ENCODE results near the gene BLVRA. TPM values are rescaled to one million over a fixed set of nuclear protein-coding genes. Genes with fewer than 3 reads are reported as not detected.
"Not testable (repeated sequence)": the region's sequence is repeated elsewhere in the genome, so short reads cannot be mapped to it uniquely, and the experiment has no call there.

The BLVRA gene
- total and polyA plus RNA-seq, 2 donors (not counting 1 experiment from before 2014, with no cell fraction given): 5.4 to 6.9 TPM

DNA sequence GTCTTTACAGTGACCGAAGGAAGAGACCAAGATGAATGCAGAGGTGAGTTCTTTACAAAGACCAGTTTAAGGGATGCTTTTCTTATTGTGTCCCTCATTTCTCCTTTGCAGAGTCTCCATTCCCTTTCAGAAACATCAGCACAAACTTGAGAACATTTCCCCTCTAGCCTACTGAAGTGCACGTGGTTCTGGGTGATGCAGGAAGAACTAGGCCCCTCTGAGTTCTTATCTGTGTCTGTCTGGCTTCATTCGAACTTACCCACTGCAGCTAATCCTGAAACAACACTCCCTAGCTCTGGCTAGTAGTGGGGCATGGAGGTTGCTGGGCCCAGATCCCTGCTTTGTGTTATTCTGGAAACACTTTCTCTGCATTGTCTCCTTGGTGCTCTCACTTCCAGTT lies 12.6 kb downstream of the BLVRA start:
- Histone ChIP-seq H3K27me3 (replicated peaks in 1 of 4; ENCODE audit: control extremely low read depth in 1 of 4, control insufficient read depth in 3 of 4, insufficient read depth in 4 of 4, low read length in 3 of 4) (no peaks in the 10 kb centered on the region), H3K4me1 (ENCODE audit: control insufficient read depth in 2 of 2, insufficient read depth in 2 of 2, low read length in 2 of 2) (no peaks in the 10 kb centered on the region), H3K79me2 (ENCODE audit: control insufficient read depth, insufficient read depth, low read length) (no peaks in the 10 kb centered on the region), H3K9ac (ENCODE audit: low read length) (no peak overlapping the region), H3K36me3 (replicated peaks in 1 of 2; ENCODE audit: control extremely low read depth in 1 of 2, control insufficient read depth in 1 of 2, extremely low read depth in 1 of 2, insufficient read depth in 2 of 2, low read length in 1 of 2) (no peaks in the 10 kb centered on the region), H3K4me2 (replicated peaks; ENCODE audit: low read depth, low read length, poor library complexity, severe bottlenecking) (no peak overlapping the region), H3K27ac (ENCODE audit: low read length in 2 of 2) (no peak overlapping the region), H3K9me3 (ENCODE audit: control extremely low read depth in 1 of 3, control insufficient read depth in 2 of 3, insufficient read depth in 1 of 3, low read length in 2 of 3) (no peaks in the 10 kb centered on the region), H4K20me1 (ENCODE audit: control insufficient read depth, insufficient read depth, low read length, poor library complexity, severe bottlenecking) (no peaks in the 10 kb centered on the region), H2AFZ (ENCODE audit: insufficient read depth, low read depth, low read length, poor library complexity, severe bottlenecking) (no peak overlapping the region), H3K4me3 (ENCODE audit: control extremely low read depth in 1 of 5, extremely low read depth in 1 of 5, insufficient read depth in 1 of 5, low read depth in 2 of 5, low read length in 4 of 5) (no peak overlapping the region)
- no peak for ATAC-seq (ENCODE audit: low read depth)
- Mint-ChIP-seq H3K4me3 (no peak overlapping the region), H3K27me3 (no peaks in the 10 kb centered on the region), H3K9me3 (ENCODE audit: insufficient read depth) (no peaks in the 10 kb centered on the region), H3K4me1 (no peaks in the 10 kb centered on the region), H3K27ac (no peak overlapping the region)
- POLR2A ChIA-PET: no interaction called here
- intact Hi-C loops (cut with micrococcal nuclease): no loop called here
- no peak for DNase-seq
- CTCF ChIA-PET: interaction anchor here (0.7 kb wide), 1 partner anchor 892 kb away, joined by 4 read pairs; no protein-coding TSS in a partner anchor
- 40% methylated on average over 1 of the region's 3 CpGs for WGBS (ENCODE audit: insufficient coverage)
- TF ChIP-seq EZH2 (IDR thresholded peaks at IDR 0.05; ENCODE audit: borderline replicate concordance, insufficient read depth, low read depth, low read length, poor library complexity, severe bottlenecking): no peak
- TF ChIP-seq, protein P1, sequence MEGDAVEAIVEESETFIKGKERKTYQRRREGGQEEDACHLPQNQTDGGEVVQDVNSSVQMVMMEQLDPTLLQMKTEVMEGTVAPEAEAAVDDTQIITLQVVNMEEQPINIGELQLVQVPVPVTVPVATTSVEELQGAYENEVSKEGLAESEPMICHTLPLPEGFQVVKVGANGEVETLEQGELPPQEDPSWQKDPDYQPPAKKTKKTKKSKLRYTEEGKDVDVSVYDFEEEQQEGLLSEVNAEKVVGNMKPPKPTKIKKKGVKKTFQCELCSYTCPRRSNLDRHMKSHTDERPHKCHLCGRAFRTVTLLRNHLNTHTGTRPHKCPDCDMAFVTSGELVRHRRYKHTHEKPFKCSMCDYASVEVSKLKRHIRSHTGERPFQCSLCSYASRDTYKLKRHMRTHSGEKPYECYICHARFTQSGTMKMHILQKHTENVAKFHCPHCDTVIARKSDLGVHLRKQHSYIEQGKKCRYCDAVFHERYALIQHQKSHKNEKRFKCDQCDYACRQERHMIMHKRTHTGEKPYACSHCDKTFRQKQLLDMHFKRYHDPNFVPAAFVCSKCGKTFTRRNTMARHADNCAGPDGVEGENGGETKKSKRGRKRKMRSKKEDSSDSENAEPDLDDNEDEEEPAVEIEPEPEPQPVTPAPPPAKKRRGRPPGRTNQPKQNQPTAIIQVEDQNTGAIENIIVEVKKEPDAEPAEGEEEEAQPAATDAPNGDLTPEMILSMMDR (IDR thresholded peaks at IDR 0.05): no peak

DNA sequence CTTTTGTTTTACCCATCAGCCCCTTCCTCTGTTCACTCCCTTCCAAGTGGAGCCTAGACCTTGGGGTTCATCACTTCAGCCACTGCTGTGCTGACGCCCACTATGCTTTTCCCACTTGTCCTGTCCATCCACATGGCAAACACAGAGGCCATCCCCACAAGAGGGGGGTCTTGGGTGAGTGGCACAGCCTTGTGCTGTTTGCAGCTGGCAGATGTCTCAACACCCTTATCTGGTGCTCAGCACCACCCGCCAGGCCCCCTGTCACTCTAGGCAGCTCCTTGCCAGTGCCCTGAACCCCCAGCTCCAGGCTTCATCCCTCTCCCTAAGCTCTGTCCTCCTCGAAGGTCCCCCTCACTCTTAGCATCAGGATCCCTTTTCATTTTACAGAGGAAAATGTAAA lies 13.1 kb downstream of the BLVRA start:
- no peak overlapping the region for H3K4me3 ChIP-seq (ENCODE audit: control extremely low read depth in 1 of 5, extremely low read depth in 1 of 5, insufficient read depth in 1 of 5, low read depth in 2 of 5, low read length in 4 of 5)
- no peaks in the 10 kb centered on the region for H4K20me1 ChIP-seq (ENCODE audit: control insufficient read depth, insufficient read depth, low read length, poor library complexity, severe bottlenecking)
- H3K36me3 ChIP-seq (replicated peaks in 1 of 2; ENCODE audit: control extremely low read depth in 1 of 2, control insufficient read depth in 1 of 2, extremely low read depth in 1 of 2, insufficient read depth in 2 of 2, low read length in 1 of 2): no peaks in the 10 kb centered on the region
- no peaks in the 10 kb centered on the region for H3K9me3 ChIP-seq (ENCODE audit: control extremely low read depth in 1 of 3, control insufficient read depth in 2 of 3, insufficient read depth in 1 of 3, low read length in 2 of 3)
- Mint-ChIP-seq H3K4me3 (no peak overlapping the region), H3K27ac (no peak overlapping the region), H3K27me3 (no peaks in the 10 kb centered on the region), H3K4me1 (no peaks in the 10 kb centered on the region), H3K9me3 (ENCODE audit: insufficient read depth) (peaks cover 2% of the 10 kb centered on the region)
- H3K27ac ChIP-seq (ENCODE audit: low read length in 2 of 2): no peak overlapping the region
- H3K4me2 ChIP-seq (replicated peaks; ENCODE audit: low read depth, low read length, poor library complexity, severe bottlenecking): no peak overlapping the region
- no peaks in the 10 kb centered on the region for H3K79me2 ChIP-seq (ENCODE audit: control insufficient read depth, insufficient read depth, low read length)
- no peak for DNase-seq
- H2AFZ ChIP-seq (ENCODE audit: insufficient read depth, low read depth, low read length, poor library complexity, severe bottlenecking): no peak overlapping the region
- WGBS (ENCODE audit: insufficient coverage): 95% methylated on average over 3 of the region's 3 CpGs
- H3K9ac ChIP-seq (ENCODE audit: low read length): no peak overlapping the region
- POLR2A ChIA-PET: no interaction called here
- H3K4me1 ChIP-seq (ENCODE audit: control insufficient read depth in 2 of 2, insufficient read depth in 2 of 2, low read length in 2 of 2): no peaks in the 10 kb centered on the region
- intact Hi-C loops (cut with micrococcal nuclease): no loop called here
- CTCF ChIA-PET: interaction anchor here (0.7 kb wide), 1 partner anchor 893 kb away, joined by 4 read pairs; no protein-coding TSS in a partner anchor
- no peak for ATAC-seq (ENCODE audit: low read depth)
- TF ChIP-seq EZH2 (IDR thresholded peaks at IDR 0.05; ENCODE audit: borderline replicate concordance, insufficient read depth, low read depth, low read length, poor library complexity, severe bottlenecking): no peak
- TF ChIP-seq, protein P1 (IDR thresholded peaks at IDR 0.05): no peak
- no peaks in the 10 kb centered on the region for H3K27me3 ChIP-seq (replicated peaks in 1 of 4; ENCODE audit: control extremely low read depth in 1 of 4, control insufficient read depth in 3 of 4, insufficient read depth in 4 of 4, low read length in 3 of 4)

DNA sequence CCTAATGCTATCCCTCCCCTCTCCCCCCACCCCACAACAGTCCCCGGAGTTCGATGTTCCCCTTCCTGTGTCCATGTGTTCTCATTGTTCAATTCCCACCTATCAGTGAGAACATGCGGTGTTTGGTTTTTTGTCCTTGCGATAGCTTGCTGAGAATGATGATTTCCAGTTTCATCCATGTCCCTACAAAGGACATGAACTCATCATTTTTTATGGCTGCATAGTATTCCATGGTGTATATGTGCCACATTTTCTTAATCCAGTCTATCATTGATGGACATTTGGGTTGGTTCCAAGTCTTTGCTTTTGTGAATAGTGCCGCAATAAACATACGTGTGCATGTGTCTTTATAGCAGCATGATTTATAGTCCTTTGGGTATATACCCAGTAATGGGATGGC lies 14.8 kb downstream of the BLVRA start:
- H3K79me2 ChIP-seq (ENCODE audit: control insufficient read depth, insufficient read depth, low read length); CTCF ChIA-PET: not testable (repeated sequence)

More for the DNA sequence above, 14.8 kb downstream of the BLVRA start:
- H3K4me1 Mint-ChIP-seq; H3K27me3 ChIP-seq (replicated peaks in 1 of 4; ENCODE audit: control extremely low read depth in 1 of 4, control insufficient read depth in 3 of 4, insufficient read depth in 4 of 4, low read length in 3 of 4); H3K4me3 Mint-ChIP-seq; DNase-seq; H4K20me1 ChIP-seq (ENCODE audit: control insufficient read depth, insufficient read depth, low read length, poor library complexity, severe bottlenecking); H3K27ac ChIP-seq (ENCODE audit: low read length in 2 of 2); ATAC-seq (ENCODE audit: low read depth); POLR2A ChIA-PET; H3K4me3 ChIP-seq (ENCODE audit: control extremely low read depth in 1 of 5, extremely low read depth in 1 of 5, insufficient read depth in 1 of 5, low read depth in 2 of 5, low read length in 4 of 5); H3K4me1 ChIP-seq (ENCODE audit: control insufficient read depth in 2 of 2, insufficient read depth in 2 of 2, low read length in 2 of 2); H3K4me2 ChIP-seq (replicated peaks; ENCODE audit: low read depth, low read length, poor library complexity, severe bottlenecking); H3K36me3 ChIP-seq (replicated peaks in 1 of 2; ENCODE audit: control extremely low read depth in 1 of 2, control insufficient read depth in 1 of 2, extremely low read depth in 1 of 2, insufficient read depth in 2 of 2, low read length in 1 of 2); H2AFZ ChIP-seq (ENCODE audit: insufficient read depth, low read depth, low read length, poor library complexity, severe bottlenecking); H3K9ac ChIP-seq (ENCODE audit: low read length); intact Hi-C loops (cut with micrococcal nuclease); H3K9me3 Mint-ChIP-seq (ENCODE audit: insufficient read depth); H3K9me3 ChIP-seq (ENCODE audit: control extremely low read depth in 1 of 3, control insufficient read depth in 2 of 3, insufficient read depth in 1 of 3, low read length in 2 of 3); H3K27ac Mint-ChIP-seq; H3K27me3 Mint-ChIP-seq: not testable (repeated sequence)
- WGBS (ENCODE audit: insufficient coverage): no CpG with 5 or more reads among the region's 6 CpGs

All from B cell (primary cell).